VCaP (cell line): ENCODE results near the gene ROBO4.

Experiments
- H3K27ac ChIP-seq: fragments of 450-650 bp; 2 replicates; pipeline ENCODE4 v1.5.1; 2017
- CTCF ChIP-seq: fragments of 450-650 bp; conservative IDR thresholded peaks from 2 replicates; pipeline ENCODE4 v1.5.1; 2017; ENCODE audit warnings: mild to moderate bottlenecking, moderate library complexity

The ROBO4 gene

GRCh38 chr11:124897674-124898262 lies at the start of gene ROBO4:
Gene ROBO4 (minus strand): TSS chr11:124897865. CDS start chr11:124897795, 70 bp downstream.
- TF ChIP-seq CTCF, result no peak
- H3K27ac ChIP-seq, result no peak within 1 kb of the TSS

GRCh38 chr11:124946735-124947141 lies 49.1 kb upstream of the ROBO4 start:
- no peak for TF ChIP-seq CTCF
- H3K27ac ChIP-seq, result no peak overlapping the region

GRCh38 chr11:124945826-124946225 lies 48.2 kb upstream of the ROBO4 start:
- no peak for TF ChIP-seq CTCF
- no peak overlapping the region for H3K27ac ChIP-seq

GRCh38 chr11:124944565-124944964 lies 46.9 kb upstream of the ROBO4 start:
- no peak for TF ChIP-seq CTCF

GRCh38 chr11:124943741-124944140 lies 46.1 kb upstream of the ROBO4 start:
- no peak for TF ChIP-seq CTCF
- no peak overlapping the region for H3K27ac ChIP-seq

More at GRCh38 chr11:124944565-124944964, 46.9 kb upstream of the ROBO4 start:
- H3K27ac ChIP-seq, result no peak overlapping the region

GRCh38 chr11:124943254-124943616 lies 45.6 kb upstream of the ROBO4 start:
- no peak overlapping the region for H3K27ac ChIP-seq
- no peak for TF ChIP-seq CTCF

- no peak for TF ChIP-seq CTCF
- no peak overlapping the region for H3K27ac ChIP-seq
Observed at GRCh38 chr11:124942466-124943253, 45.0 kb upstream of the ROBO4 start.
